Activated gamma-delta T cell treated with anti-CD3 and anti-CD28 coated beads, Interleukin-2, amount 50 U/mL, for 16 hours (primary cell): ENCODE results near the gene PSMF1.
"Not testable (repeated sequence)": the region's sequence is repeated elsewhere in the genome, so short reads cannot be mapped to it uniquely, and the experiment has no call there.

Experiments used
- DNase-seq: peaks from one replicate; pipeline ENCODE4 v3.0.0-alpha.2; 2020; ENCODE audit warnings: low read depth

The PSMF1 gene

DNA sequence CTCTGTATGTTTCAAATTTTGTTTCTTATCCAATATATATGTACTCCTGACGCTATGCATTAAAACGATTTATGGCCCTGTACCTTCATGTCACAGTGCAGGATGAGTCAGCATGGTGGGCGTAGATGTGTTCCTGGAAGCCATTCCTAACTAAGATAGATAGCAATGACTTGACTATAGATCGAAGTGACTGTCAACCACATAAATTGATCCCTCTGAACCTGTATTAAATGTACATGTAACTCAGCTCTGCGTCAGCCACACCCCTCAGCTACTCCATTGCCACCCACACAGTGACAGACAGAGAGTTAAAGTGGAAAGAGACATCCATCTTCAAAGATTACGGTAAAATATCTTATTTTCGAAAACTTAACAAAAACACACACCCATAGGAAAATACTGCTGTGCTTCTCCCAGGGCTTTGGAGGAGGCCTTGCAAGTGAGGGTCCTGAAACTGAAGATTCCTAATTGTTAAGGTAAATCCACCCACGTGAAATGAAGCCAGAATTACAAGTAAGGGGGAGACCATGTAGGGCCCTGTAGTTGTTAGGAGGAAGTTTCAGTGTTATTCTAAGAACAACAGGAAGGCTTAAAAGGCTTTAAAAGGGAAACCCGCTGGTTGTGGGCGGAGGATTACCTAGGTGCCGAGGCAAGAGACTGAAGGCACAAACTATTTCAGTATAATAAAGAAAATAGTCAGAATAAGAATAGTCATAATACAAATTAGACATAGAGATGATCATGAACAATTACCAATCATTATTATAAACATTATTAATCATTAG is 97.2 kb downstream of the PSMF1 start:
- no peak for DNase-seq

DNA sequence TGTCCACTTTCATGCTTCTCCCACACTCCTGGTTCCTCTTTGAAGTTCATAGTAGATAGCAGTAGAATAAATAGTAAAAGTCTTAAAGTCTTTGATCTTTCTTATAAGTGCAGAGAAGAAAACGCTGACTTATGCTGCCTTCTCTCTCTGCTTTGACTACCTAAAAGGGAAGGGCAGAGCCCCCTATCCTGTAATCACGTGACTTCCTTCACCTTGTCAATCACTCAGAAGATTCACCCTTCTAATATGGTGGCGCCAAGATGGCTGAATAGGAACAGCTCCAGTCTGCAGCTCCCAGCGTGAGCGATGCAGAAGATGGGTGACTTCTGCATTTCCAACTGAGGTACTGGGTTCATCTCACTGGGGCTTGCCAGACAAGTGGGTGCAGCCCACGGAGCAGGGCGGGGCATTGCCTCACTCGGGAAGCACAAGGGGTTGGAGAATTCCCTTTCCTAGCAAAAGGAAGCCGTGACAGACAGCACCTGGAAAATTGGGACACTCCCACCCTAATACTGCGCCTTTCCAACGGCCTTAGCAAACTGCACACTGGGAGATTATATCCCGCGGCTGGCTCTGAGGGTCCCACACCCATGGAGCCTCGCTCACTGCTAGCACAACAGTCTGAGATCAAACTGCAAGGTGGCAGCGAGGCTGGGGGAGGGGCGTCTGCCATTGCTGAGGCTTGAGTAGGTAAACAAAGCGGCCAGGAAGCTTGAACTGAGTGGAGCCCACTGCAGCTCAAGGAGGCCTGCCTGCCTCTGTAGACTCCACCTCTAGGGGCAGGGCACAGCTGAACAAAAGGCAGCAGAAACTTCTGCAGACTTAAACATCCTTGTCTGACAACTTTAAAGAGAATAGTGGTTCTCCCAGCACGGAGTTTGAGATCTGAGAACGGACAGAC is 98.4 kb downstream of the PSMF1 start:
- not testable (repeated sequence) for DNase-seq
